Neuronal stem cell (in vitro differentiated cells): ENCODE data around the gene GAS7.
"Not testable (repeated sequence)": the region's sequence is repeated elsewhere in the genome, so short reads cannot be mapped to it uniquely, and the experiment has no call there.

Experiments
- DNase-seq: peaks from one replicate; pipeline ENCODE4 v3.0.0-alpha.2; 2013; ENCODE audit warnings: low spot score
- H2AFZ ChIP-seq: one replicate; pipeline ENCODE4 v1.6.1; 2013; ENCODE audit warnings: mild to moderate bottlenecking, low read length, inconsistent platforms
- H2AK5ac ChIP-seq: 2 replicates; pipeline ENCODE4 v1.6.1; 2013; ENCODE audit warnings: low read depth, mild to moderate bottlenecking, inconsistent platforms, low read length, moderate library complexity, mixed read lengths
- H2BK120ac ChIP-seq: 2 replicates; pipeline ENCODE4 v1.6.1; 2013; ENCODE audit warnings: low read depth, mild to moderate bottlenecking, inconsistent platforms, low read length, moderate library complexity, mixed read lengths
- H2BK12ac ChIP-seq: one replicate; pipeline ENCODE4 v1.6.1; 2013; ENCODE audit warnings: low read length, inconsistent platforms
- H2BK15ac ChIP-seq: 2 replicates; pipeline ENCODE4 v1.6.1; 2013; ENCODE audit warnings: mild to moderate bottlenecking, low read length, inconsistent platforms, mixed read lengths
- H2BK5ac ChIP-seq: one replicate; pipeline ENCODE4 v1.6.1; 2013; ENCODE audit warnings: inconsistent platforms, mild to moderate bottlenecking, low read length, moderate library complexity
- H3K14ac ChIP-seq: one replicate; pipeline ENCODE4 v1.6.1; 2013; ENCODE audit warnings: low read length, inconsistent platforms
- H3K18ac ChIP-seq: 2 replicates; pipeline ENCODE4 v1.6.1; 2013; ENCODE audit warnings: low read length, inconsistent platforms
- H3K23ac ChIP-seq: 2 replicates; pipeline ENCODE4 v1.6.1; 2013; ENCODE audit warnings: low read depth, mild to moderate bottlenecking, mixed read lengths, low read length, inconsistent platforms; ENCODE audit not compliant: poor library complexity
- H3K27ac ChIP-seq: replicated peaks from 3 replicates; pipeline ENCODE4 v1.5.1; 2013; ENCODE audit warnings: low read length, inconsistent platforms
- H3K27me3 ChIP-seq, 3 experiments: 2 replicates each; pipeline ENCODE4 v1.6.1; 2013; ENCODE audit warnings: low read length in 3 of 3, mild to moderate bottlenecking in 2 of 3, inconsistent platforms in 1 of 3, low read depth in 1 of 3, mixed read lengths in 1 of 3, moderate library complexity in 1 of 3; ENCODE audit not compliant: control insufficient read depth in 3 of 3, insufficient read depth in 3 of 3
- H3K36me3 ChIP-seq, 2 donors: replicated peaks in 1 of 2; 2 replicates each; pipeline ENCODE4 v1.6.1; 2013; ENCODE audit warnings: low read length in 2 of 2; ENCODE audit not compliant: control insufficient read depth in 2 of 2, insufficient read depth in 2 of 2
- H3K4ac ChIP-seq: 2 replicates; pipeline ENCODE4 v1.6.1; 2013; ENCODE audit warnings: inconsistent platforms, mild to moderate bottlenecking, low read length, moderate library complexity
- H3K4me1 ChIP-seq, 2 donors: 1 replicate in 1 of 2; 2 replicates in 1 of 2; pipeline ENCODE4 v1.6.1; 2013; ENCODE audit warnings: low read length in 2 of 2, low read depth in 1 of 2; ENCODE audit not compliant: control insufficient read depth in 2 of 2, insufficient read depth in 1 of 2
- H3K4me2 ChIP-seq: one replicate; pipeline ENCODE4 v1.6.1; 2013; ENCODE audit warnings: mild to moderate bottlenecking, low read length, inconsistent platforms; ENCODE audit not compliant: insufficient read depth, poor library complexity, severe bottlenecking
- H3K4me3 ChIP-seq, 2 donors: 2 replicates each; pipeline ENCODE4 v1.5.1; 2013; ENCODE audit warnings: low read length in 2 of 2, mild to moderate bottlenecking in 2 of 2, inconsistent platforms in 1 of 2, moderate library complexity in 1 of 2
- H3K79me1 ChIP-seq: one replicate; pipeline ENCODE4 v1.6.1; 2013; ENCODE audit warnings: low read depth, mild to moderate bottlenecking, inconsistent platforms, low read length, moderate library complexity
- H3K9ac ChIP-seq: one replicate; pipeline ENCODE4 v1.6.1; 2013; ENCODE audit warnings: mild to moderate bottlenecking, low read depth, low read length, inconsistent platforms; ENCODE audit not compliant: poor library complexity
- H3K9me3 ChIP-seq, 2 donors: replicated peaks in 1 of 2; 2 replicates each; pipeline versions ENCODE3 to v1.6.1; 2013; ENCODE audit warnings: low read length in 2 of 2, mild to moderate bottlenecking in 2 of 2, inconsistent platforms in 1 of 2, low read depth in 1 of 2, mixed read lengths in 1 of 2, moderate library complexity in 1 of 2; ENCODE audit not compliant: control insufficient read depth in 2 of 2, insufficient read depth in 1 of 2
- H4K8ac ChIP-seq: one replicate; pipeline ENCODE4 v1.6.1; 2013; ENCODE audit warnings: low read depth, mild to moderate bottlenecking, inconsistent platforms, low read length, moderate library complexity
- H4K91ac ChIP-seq: one replicate; pipeline ENCODE4 v1.6.1; 2013; ENCODE audit warnings: low read length, low read depth, mild to moderate bottlenecking, inconsistent platforms; ENCODE audit not compliant: poor library complexity
- WGBS, 2 donors: extraction: QIAGEN DNeasy Blood & Tissue Kit; methylation state at CpG; one replicate each; pipeline ENCODE4 v1.1.7; 2013; ENCODE audit warnings: missing lambda C conversion rate in 2 of 2, mixed read lengths in 1 of 2; ENCODE audit not compliant: insufficient read length in 2 of 2, insufficient replicate concordance in 1 of 2; ENCODE audit errors: extremely low coverage in 2 of 2; 5-methylcytosine and 5-hydroxymethylcytosine counted together

The GAS7 gene

GRCh38 chr17:10019941-10020451, 178.4 kb downstream of the GAS7 start:
- H3K27me3 ChIP-seq: no peaks in the 10 kb centered on the region
- no peak overlapping the region for H2BK15ac ChIP-seq
- no peak overlapping the region for H4K91ac ChIP-seq
- H2BK12ac ChIP-seq: no peak overlapping the region
- H2AFZ ChIP-seq: no peak overlapping the region
- no peak overlapping the region for H3K4me2 ChIP-seq
- H4K8ac ChIP-seq: no peak overlapping the region
- H3K79me1 ChIP-seq: no peaks in the 10 kb centered on the region
- no peak overlapping the region for H3K9ac ChIP-seq
- H3K4ac ChIP-seq: no peak overlapping the region
- no peaks in the 10 kb centered on the region for H3K36me3 ChIP-seq
- H2BK5ac ChIP-seq: no peak overlapping the region
- DNase-seq: no peak
- H3K4me1 ChIP-seq: peaks cover 0 to 21% of the 10 kb centered on the region in 2 donors
- peak overlapping the region; percentile 2 for H2BK120ac ChIP-seq
- H3K4me3 ChIP-seq: no peak overlapping the region
- H3K9me3 ChIP-seq: no peaks in the 10 kb centered on the region
- no peak overlapping the region for H3K14ac ChIP-seq
- H3K23ac ChIP-seq: no peak overlapping the region
- WGBS, 2 donors: no CpG with 5 or more reads among the region's 9 CpGs
- H3K18ac ChIP-seq: peak overlapping the region; percentile 12
- no peak overlapping the region for H2AK5ac ChIP-seq
- peak overlapping the region; percentile 14 for H3K27ac ChIP-seq

GRCh38 chr17:10018461-10018891, 179.9 kb downstream of the GAS7 start:
- Histone ChIP-seq H3K14ac (no peak overlapping the region), H2AFZ (no peak overlapping the region), H2BK15ac (no peak overlapping the region), H3K4me1 (peaks cover 0 to 27% of the 10 kb centered on the region in 2 donors), H3K4me2 (no peak overlapping the region), H3K9me3 (peaks cover 0 to 3% of the 10 kb centered on the region in 2 donors), H2BK5ac (peak overlapping the region; percentile 67), H4K8ac (no peak overlapping the region), H3K79me1 (no peaks in the 10 kb centered on the region), H3K36me3 (no peaks in the 10 kb centered on the region), H3K27me3 (no peaks in the 10 kb centered on the region), H2AK5ac (no peak overlapping the region), H3K18ac (no peak overlapping the region), H2BK120ac (no peak overlapping the region), H3K23ac (no peak overlapping the region), H3K27ac (no peak overlapping the region), H4K91ac (no peak overlapping the region), H3K4me3 (no peak overlapping the region), H3K4ac (no peak overlapping the region), H3K9ac (no peak overlapping the region), H2BK12ac (no peak overlapping the region)
- WGBS, 2 donors: no CpG with 5 or more reads among the region's 7 CpGs
- no peak for DNase-seq

- not testable (repeated sequence) for H4K8ac ChIP-seq, H2BK15ac ChIP-seq, H3K14ac ChIP-seq, H2AFZ ChIP-seq, H2BK5ac ChIP-seq, DNase-seq, H3K27ac ChIP-seq, H2AK5ac ChIP-seq, H3K36me3 ChIP-seq, H3K9me3 ChIP-seq, H3K27me3 ChIP-seq, H3K4me3 ChIP-seq, H4K91ac ChIP-seq, H2BK12ac ChIP-seq, H2BK120ac ChIP-seq, H3K18ac ChIP-seq, H3K23ac ChIP-seq, H3K9ac ChIP-seq, H3K4ac ChIP-seq, H3K79me1 ChIP-seq, H3K4me2 ChIP-seq
- H3K4me1 ChIP-seq: peaks cover 0 to 27% of the 10 kb centered on the region in 2 donors
- WGBS, 2 donors: no CpG with 5 or more reads among the region's 14 CpGs
Measured at GRCh38 chr17:10016958-10017570, 181.3 kb downstream of the GAS7 start.

DNA sequence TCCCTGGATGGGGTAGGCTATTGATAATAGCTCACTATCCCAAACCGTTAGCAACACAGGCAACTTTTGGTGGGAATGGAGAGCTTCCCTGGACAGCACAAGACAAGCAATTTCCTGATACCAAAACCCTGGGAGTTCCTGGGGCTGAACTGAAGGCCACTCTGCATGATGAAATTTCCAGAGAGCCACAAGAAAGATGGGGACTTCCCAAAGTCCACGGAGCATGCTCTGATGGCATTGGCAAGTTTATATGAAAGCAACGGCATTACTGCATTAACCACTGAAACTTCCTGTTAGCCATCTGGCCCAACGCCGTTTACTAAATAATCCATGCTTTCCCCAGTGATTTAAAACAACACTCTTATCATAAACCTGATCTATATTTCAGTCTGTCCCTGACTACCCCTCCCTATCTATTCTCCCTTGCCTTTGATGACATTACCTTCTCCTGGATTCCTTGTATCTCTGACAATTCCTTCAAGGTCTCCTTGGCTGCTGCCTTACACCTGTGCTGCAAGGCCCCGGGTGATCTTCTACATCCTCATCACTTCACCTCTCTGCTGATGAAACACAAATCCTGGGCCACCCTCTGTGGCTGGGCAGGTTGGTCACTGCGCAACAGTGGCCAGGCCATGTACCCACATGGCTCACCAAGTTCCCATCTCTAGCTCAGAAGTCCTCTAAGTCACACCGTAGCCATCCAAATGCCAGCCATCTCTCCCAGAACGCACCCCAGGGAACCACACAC, 184.9 kb downstream of the GAS7 start:
- Histone ChIP-seq H2BK120ac (peak overlapping the region; percentile 56), H3K4me1 (peaks cover 0 to 14% of the 10 kb centered on the region in 2 donors), H3K27ac (no peak overlapping the region), H2BK5ac (no peak overlapping the region), H3K14ac (no peak overlapping the region), H2AK5ac (peak overlapping the region; percentile 89), H3K9ac (no peak overlapping the region), H3K4me2 (no peak overlapping the region), H2AFZ (no peak overlapping the region), H2BK15ac (peak overlapping the region; percentile 10), H3K36me3 (no peaks in the 10 kb centered on the region), H4K8ac (no peak overlapping the region), H3K79me1 (no peaks in the 10 kb centered on the region), H3K27me3 (no peaks in the 10 kb centered on the region), H3K4ac (no peak overlapping the region), H3K4me3 (no peak overlapping the region), H3K18ac (peak overlapping the region; percentile 20), H3K9me3 (peaks cover 0 to 3% of the 10 kb centered on the region in 2 donors), H3K23ac (no peak overlapping the region), H2BK12ac (peak overlapping the region; percentile 24), H4K91ac (no peak overlapping the region)
- WGBS, 2 donors: no CpG with 5 or more reads among the region's 9 CpGs
- no peak for DNase-seq
